GM12872 (cell line): ENCODE measurements around the gene MOV10L1.

Source experiments
- TF ChIP-seq, protein P1 (sequence below): IDR thresholded peaks from 3 replicates; pipeline ENCODE4 v1.5.1; 2011; ENCODE audit warnings: low read depth, mild to moderate bottlenecking, low read length, moderate library complexity; ENCODE audit not compliant: insufficient read depth

MOV10L1 gene

DNA sequence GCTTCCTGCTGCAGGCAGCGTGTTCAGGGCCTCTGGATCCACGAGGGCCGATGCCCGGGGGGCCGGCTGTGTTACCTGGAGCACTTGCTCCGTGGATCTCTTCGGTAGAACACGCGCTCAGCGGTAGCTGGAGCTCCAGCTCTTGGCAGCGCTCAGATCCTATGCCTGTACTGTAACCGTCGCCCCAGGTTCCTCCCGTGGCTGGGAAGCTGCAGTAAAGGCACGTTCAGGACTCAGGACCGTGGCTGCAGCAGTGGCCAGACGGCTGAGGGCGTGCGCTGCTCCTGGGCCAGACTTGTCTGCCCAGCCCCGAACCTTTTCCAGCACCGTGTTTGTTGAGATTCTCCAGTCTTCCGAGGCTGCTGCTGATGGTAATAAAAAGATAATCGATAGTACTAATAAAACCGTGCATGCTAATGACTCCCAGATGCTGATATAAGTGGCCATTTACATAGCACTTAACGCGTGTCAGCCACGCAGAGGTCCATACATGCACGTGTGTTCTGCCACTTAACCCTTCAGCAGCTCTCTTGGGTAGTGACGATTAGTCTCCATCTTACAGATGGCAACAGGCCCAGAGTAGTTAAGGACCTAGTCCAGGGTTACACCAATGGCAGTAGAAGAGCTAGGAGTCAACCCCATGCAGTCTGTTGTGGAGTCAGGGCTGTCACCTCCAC lies 1.4 kb downstream of the MOV10L1 start:
- TF ChIP-seq, protein P1, sequence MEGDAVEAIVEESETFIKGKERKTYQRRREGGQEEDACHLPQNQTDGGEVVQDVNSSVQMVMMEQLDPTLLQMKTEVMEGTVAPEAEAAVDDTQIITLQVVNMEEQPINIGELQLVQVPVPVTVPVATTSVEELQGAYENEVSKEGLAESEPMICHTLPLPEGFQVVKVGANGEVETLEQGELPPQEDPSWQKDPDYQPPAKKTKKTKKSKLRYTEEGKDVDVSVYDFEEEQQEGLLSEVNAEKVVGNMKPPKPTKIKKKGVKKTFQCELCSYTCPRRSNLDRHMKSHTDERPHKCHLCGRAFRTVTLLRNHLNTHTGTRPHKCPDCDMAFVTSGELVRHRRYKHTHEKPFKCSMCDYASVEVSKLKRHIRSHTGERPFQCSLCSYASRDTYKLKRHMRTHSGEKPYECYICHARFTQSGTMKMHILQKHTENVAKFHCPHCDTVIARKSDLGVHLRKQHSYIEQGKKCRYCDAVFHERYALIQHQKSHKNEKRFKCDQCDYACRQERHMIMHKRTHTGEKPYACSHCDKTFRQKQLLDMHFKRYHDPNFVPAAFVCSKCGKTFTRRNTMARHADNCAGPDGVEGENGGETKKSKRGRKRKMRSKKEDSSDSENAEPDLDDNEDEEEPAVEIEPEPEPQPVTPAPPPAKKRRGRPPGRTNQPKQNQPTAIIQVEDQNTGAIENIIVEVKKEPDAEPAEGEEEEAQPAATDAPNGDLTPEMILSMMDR = no peak

GRCh38 chr22:50092342-50092741 lies 2.5 kb downstream of the MOV10L1 start:
- TF ChIP-seq, protein P1 = no peak

DNA sequence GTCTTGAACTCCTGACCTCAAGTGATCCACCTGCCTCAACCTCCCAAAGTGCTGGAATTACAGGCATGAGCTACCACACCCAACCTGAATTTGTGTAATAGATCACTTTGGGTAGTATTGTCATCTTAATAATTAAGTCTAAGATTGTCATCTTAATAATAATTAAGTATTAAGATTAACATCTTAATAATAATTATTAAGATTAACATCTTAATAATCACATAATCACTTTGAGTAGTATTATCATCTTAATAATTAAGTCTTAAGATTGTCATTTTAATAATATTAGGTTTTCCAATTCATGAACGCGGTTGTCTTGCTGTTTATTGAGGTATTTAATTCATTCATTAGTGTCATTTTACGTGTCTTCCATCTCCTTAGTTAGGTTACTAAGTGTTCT lies 8.2 kb downstream of the MOV10L1 start:
- TF ChIP-seq, protein P1 = no peak

DNA sequence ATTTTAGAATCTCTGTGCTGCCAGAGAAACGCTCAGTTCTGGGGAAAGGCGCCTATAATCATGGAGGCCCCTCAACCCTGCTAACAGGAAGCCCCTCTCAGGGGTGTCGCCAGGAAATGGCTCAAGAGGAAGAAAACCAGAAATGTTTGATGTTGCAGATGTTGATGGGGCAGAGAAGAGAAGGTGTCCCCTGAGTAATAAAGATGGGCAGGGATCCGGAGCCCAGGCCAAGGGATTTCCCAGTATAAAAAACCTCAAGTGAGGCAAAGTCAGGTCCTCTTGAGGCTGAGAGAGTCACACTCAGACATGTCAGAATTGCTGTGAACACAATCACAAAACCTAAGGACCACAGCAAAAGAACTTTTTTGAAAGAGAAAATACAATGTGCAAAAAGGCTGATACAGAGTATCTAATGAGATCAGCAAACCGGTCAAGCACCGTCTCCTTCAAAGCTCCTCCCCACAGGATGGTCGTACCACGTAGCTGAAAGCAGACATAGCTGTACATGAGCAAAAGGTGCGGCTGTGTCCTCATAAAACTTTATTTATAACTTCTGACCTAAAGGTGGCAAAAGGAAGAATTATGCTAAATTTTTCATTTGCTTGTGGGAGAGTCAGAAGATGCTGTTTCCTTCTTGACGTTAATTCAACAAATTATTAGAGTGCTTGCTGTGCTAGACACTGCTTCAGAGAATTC lies 12.2 kb downstream of the MOV10L1 start:
- TF ChIP-seq, protein P1 = no peak

GRCh38 chr22:50102946-50103345 lies 13.1 kb downstream of the MOV10L1 start:
- TF ChIP-seq, protein P1 = no peak

- TF ChIP-seq, protein P1 = no peak
Observed at GRCh38 chr22:50104141-50104544, 14.3 kb downstream of the MOV10L1 start.

DNA sequence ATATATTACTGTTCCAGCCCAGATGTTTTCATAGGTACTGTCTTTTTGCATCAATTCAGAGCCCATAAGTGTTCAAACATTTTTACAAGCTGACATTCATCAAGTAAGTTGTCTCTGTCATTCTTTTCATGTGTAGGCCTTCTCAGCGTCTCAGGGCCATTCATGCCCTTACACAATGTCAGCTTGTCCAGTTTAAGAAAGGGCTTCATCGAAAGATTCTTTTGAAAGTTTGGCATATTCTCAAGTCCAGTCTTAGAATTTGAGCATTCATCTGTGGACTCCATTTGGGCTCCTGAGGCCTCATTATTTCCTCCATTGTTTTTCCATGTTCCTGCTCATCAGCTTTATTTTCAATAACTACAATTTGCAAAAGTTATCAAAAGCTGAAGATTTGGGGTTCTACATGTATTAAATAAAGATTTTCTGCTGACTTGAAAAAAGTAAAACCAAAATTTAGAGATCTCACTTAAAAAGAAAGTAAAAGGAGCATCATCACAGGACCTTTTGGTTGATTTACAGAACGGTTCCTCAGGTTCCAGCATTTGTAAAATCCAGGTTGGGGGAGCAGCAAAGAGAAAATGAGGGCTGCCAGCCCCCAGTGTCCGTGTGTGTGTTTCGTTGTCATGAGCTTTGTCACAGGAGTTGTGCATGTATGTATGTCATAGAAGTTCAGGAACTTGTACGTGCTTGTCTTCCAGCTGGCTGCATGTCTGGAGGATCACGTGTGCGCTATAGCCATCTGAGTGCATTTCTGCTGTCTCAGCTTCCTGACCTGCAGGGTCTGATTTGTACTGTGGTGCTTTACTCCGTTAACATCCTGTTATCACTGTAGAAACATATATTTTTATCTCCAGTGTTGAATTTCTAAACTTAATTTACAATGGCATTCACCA lies 15.6 kb downstream of the MOV10L1 start:
- TF ChIP-seq, protein P1 = no peak
